ENCODE results near the gene MYOD1.

The MYOD1 gene

GRCh38 chr11:17719028-17719937 lies at the start of gene MYOD1:
Gene MYOD1 (plus strand): TSS chr11:17719571. CDS start chr11:17719783, 212 bp downstream.
- DNase-seq, result no peak

GRCh38 chr11:17672469-17672868 lies 46.9 kb upstream of the MYOD1 start:
- DNase-seq, result no peak

- no peak for DNase-seq
Observed at GRCh38 chr11:17673951-17674350, 45.4 kb upstream of the MYOD1 start.

- no peak for DNase-seq
Observed at GRCh38 chr11:17682848-17683247, 36.5 kb upstream of the MYOD1 start.

- no peak for DNase-seq
Observed at GRCh38 chr11:17683377-17684161, 35.8 kb upstream of the MYOD1 start.

GRCh38 chr11:17684550-17684949 lies 34.8 kb upstream of the MYOD1 start:
- no peak for DNase-seq

GRCh38 chr11:17686231-17686980 lies 33.0 kb upstream of the MYOD1 start:
- DNase-seq, result no peak

GRCh38 chr11:17687946-17688670 lies 31.3 kb upstream of the MYOD1 start:
- no peak for DNase-seq

- DNase-seq, result no peak
Observed at GRCh38 chr11:17691550-17691949, 27.8 kb upstream of the MYOD1 start.

- no peak for DNase-seq
Observed at GRCh38 chr11:17691976-17692375, 27.4 kb upstream of the MYOD1 start.

- DNase-seq, result no peak
Observed at GRCh38 chr11:17692931-17693330, 26.4 kb upstream of the MYOD1 start.

- DNase-seq, result no peak
Observed at GRCh38 chr11:17693531-17693930, 25.8 kb upstream of the MYOD1 start.

GRCh38 chr11:17694494-17695110 lies 24.8 kb upstream of the MYOD1 start:
- no peak for DNase-seq

- DNase-seq, result no peak
Observed at GRCh38 chr11:17695454-17696441, 23.6 kb upstream of the MYOD1 start.

- DNase-seq, result no peak
Observed at GRCh38 chr11:17696741-17697140, 22.6 kb upstream of the MYOD1 start.

GRCh38 chr11:17697175-17697949 lies 22.0 kb upstream of the MYOD1 start:
- no peak for DNase-seq

GRCh38 chr11:17699147-17700114 lies 19.9 kb upstream of the MYOD1 start:
- no peak for DNase-seq

GRCh38 chr11:17700991-17701390 lies 18.4 kb upstream of the MYOD1 start:
- no peak for DNase-seq

GRCh38 chr11:17702876-17703275 lies 16.5 kb upstream of the MYOD1 start:
- no peak for DNase-seq
